HG03521 (cell line): ENCODE measurements around the gene POLH.

Experiments used
- ATAC-seq: cut with Tn5 transposase; IDR thresholded peaks from one replicate; pipeline ENCODE4 v1.9.1; 2021; ENCODE audit warnings: mild to moderate bottlenecking, moderate library complexity; ENCODE audit not compliant: unreplicated experiment

POLH gene

DNA sequence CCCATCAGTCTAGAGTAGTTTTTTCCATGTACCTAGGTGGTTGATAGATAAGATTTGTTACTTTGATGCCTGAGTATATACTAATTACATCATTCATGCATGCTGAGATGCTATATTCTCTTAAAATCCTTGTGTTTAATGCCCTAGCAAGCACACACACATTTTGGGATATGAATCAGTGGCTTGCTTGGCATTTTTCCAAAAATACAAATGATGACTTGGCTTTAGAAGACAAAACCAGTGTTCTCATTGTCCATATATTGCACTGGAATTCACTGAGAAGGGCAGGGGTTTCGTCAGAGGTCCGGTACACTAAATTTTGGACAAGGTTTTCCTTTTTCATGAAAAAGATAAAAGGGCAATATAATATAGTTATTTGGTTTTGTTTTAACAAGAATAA lies 28.2 kb downstream of the POLH start:
- ATAC-seq = no peak

DNA sequence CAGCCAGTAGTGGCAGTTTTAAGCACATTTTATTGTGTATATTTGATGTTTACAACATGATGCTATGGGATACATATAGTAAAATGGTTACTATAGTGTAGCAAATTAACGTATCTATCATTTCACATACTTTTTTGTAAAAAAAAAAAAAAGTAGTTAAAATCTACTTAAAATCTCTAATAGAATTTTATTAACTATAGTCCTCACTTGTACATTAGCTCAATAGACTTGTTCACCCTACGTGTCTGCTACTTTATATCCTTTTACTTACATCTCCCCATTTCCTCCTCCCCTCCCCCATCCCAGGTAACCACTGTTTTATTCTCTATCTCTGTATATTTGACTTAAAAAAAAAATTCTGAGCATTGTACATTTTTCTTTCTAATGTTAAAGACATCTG lies 30.0 kb downstream of the POLH start:
- ATAC-seq = no peak

DNA sequence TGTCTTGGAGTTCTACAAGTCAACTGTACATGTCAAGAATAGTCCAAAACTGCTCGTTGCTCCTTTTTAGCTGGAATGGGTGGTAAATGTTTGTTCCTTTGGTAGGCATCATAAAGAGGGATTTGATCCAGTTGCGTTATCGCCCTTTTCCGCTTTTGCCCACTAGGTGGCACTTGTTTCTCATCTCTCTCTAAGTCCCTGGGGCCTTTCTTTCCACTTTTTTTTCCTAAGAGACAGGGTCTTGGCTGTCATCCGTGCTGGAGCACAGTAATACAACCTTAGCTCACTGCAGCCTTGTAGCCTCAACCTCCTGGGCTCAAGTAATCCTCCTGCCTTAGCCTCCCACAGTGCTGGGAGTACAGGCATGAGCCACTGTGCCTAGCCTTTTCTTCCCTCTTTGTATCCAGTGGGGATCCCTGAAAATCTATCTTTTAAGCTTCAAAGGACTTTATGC lies 32.4 kb downstream of the POLH start:
- no peak for ATAC-seq

DNA sequence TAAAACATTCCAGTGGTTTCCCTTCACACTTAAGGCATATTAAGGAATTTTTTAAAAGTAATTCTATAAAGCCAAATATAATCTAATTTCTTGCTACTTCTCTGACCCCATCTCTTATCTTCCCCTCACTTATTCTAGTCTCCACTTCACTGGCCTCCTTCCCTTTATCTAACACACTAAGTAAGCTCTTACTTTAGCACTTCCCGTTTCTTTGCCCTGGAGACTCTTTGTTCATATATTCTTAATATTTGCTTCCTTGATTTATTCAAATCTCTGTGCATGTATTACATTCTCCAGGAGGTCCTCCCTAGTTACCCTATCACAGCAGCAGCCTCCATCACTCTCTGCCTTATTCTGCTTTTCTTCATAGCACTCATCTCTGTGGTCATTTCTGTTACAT lies 32.8 kb downstream of the POLH start:
- no peak for ATAC-seq

DNA sequence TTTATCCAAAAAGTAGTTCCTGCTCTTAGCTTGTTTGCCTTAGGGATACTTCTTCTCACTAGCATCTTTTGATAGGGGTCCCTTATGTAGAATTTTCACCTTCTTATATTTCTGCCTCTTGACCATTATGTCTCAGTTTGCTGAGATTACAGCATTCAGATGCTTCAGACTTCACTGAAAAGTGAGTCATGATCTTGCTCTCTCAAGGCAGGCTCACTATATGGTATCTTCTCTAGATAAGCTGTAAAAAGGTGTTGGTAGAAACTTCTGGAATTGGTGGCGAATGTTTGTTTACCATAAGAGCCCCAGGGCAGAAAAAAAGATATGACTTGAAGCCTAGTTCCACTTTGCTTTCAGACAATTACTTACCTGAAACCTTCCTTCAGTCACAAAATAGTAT lies 33.4 kb downstream of the POLH start:
- no peak for ATAC-seq

DNA sequence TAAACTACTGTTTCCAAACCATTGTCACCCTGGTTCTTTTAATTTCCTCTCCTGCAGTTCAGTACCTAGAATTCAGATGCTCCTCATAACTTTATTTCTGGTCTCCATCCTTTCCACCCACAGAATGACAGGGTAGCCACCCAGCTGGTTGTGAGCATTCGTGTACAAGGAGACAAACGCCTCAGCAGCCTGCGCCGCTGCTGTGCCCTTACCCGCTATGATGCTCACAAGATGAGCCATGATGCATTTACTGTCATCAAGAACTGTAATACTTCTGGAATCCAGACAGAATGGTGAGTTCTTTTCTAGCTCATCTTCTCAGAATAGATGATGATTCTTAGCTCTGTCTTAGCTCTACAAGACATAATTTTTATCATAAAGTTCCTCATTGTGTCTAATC lies 34.4 kb downstream of the POLH start:
- no peak for ATAC-seq

DNA sequence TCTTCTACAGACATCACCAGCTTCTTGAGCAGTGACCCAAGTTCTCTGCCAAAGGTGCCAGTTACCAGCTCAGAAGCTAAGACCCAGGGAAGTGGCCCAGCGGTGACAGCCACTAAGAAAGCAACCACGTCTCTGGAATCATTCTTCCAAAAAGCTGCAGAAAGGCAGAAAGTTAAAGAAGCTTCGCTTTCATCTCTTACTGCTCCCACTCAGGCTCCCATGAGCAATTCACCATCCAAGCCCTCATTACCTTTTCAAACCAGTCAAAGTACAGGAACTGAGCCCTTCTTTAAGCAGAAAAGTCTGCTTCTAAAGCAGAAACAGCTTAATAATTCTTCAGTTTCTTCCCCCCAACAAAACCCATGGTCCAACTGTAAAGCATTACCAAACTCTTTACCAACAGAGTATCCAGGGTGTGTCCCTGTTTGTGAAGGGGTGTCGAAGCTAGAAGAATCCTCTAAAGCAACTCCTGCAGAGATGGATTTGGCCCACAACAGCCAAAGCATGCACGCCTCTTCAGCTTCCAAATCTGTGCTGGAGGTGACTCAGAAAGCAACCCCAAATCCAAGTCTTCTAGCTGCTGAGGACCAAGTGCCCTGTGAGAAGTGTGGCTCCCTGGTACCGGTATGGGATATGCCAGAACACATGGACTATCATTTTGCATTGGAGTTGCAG lies 37.9 kb downstream of the POLH start:
- ATAC-seq = no peak

DNA sequence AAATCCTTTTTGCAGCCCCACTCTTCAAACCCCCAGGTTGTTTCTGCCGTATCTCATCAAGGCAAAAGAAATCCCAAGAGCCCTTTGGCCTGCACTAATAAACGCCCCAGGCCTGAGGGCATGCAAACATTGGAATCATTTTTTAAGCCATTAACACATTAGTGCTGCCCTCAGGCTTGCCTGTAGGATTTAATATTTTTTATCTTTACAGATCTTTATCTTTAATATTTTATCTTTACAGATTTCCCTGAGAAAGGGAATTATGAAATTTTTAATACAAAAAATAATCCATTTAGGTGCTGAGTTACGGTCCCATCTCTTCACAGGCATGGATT lies 38.4 kb downstream of the POLH start:
- ATAC-seq = no peak

DNA sequence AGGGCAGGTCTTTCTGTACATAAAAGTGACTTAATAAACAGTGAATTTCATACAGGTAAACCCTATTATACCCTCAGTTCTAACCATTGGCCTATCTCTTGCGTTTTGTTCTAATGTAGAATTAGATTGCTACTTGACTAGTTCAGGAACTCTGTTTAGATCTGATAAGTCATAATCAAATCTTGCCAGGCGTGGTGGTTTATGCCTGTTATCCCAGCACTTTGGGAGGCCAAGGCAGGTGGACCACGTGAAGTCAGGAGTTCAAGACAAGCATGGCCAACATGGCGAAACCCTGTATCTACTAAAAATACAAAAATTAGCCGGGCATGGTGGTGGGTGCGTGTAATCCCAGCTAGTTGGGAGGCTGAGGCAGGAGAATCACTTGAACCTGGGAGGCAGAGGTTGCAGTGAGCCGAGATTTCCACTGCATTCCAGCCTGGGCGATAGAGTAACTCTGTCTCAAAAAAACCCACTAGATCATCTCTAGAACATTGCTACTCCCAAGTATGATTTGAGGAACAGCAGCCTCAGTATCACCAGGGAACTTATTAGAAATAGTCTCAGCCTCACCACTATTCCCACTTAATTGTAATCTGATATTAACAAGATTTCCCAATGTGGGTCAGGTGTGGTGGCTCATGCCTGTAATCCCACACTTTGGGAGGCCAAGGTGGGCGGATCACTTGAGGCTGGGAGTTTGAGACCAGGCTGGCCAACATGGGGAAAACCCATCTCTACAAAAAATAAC lies 40.9 kb downstream of the POLH start:
- no peak for ATAC-seq

DNA sequence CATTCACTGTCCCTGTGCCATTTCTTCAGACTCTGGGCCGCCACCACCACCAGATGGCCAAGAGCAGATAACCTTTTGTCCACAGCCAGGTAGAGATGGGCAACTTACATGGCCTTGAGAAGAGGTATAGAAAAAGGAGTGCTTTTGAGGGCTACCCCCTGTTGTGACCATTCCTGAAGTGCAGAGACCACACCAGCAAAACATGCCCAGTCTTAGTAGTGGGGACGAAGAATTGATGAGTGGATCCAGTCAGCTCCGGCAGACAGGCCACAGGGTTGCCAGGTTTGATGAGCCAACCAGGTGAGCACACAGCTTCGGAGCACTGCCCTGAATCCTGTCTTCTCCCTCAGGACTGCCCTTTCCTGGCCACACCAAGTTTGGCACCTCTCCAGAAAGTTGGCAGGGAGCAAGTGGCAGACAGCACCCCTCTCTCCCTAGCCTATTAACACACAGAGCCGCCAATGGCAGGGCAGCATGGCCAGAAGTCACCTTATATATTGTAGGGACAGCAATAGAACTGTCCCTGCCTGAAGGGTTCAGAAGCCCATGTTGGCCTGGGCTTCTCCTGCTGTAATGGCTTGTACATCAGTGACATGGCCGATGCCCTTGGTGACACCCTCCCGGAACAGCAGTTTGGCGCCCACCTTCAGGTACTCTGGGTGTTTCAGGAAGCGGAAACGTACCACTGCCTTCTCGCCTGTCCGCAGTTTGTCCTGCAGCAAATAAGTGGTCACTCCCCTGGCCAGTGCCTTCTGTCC lies 45.3 kb downstream of the POLH start:
- no peak for ATAC-seq

DNA sequence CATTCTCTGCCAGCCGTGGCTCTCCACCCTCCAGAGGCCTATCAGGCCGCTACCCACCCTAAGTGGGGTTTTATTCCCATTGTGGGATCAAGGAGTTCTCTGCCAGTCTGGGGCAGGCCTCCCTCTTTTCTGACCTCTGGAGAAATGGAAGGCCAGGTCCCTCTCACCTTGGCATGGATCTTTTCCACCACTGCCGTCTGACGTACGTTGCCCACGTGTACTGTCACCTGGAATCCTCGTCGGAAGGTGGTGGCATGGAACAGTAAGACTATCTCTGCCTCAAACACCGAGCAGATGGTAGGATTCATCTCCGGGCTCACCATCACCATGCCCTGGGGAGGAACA lies 45.8 kb downstream of the POLH start:
- no peak for ATAC-seq

DNA sequence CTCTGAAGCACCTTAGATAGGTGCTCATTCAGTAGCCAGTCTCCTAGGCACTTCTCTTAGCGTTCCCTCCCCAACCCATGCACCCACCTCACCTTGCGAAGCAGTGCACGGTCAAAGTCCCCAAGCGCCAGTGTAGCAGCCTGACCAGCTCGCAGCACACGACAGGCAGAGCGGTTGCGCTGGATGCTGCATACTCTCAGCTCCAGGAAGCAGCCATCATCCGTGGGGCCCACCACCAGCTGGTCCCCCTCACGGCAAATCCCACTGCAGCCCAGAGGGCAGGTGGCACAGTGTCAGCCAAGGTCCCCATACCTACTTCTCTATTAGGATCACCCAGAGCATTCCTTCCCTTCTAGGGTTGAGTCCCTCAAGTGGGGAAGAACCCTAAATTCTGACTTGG lies 46.6 kb downstream of the POLH start:
- no peak for ATAC-seq

DNA sequence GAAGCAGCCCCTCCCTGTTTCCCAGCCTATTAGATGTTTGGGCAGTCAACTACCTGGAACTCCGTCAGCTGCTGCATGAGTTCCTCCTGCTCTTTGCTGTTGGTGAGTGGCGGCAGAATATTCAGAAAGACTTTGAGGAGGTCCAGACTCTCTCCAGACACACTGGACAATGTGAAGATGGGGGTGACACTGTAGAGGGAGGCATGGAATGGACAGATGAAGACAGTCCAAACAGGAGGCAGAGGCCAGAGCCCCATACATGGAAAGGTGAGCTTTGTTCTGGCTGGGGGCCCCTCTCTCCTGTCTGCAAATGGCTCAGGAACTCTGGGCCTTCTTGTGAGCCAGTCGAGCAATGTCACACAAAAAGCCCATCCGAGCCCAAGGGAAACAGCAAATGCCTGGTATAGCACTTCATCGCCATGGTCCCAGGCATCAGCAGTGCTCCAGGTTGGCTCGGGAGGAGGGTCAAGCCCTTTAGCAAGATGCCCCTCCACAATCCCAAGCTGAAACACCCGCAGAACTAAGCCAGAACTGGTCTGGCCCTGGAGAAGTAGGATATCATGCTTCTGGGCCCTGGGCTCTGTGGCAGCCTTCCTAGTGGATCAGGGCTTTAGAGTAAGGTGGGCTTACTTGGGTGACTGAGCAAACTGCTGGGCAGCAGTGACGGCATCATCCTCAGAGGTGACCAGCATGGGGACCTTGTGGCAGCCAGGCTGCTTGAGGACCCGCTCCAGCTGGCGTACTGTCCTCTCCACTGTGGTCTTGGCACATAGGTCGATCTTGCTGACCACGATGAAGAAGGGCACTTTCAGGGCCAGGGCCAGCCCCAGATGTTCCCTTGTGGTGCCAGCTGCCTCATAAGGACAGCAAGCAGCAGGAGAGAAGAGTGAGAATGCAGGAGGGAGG lies 48.1 kb downstream of the POLH start:
- no peak for ATAC-seq

DNA sequence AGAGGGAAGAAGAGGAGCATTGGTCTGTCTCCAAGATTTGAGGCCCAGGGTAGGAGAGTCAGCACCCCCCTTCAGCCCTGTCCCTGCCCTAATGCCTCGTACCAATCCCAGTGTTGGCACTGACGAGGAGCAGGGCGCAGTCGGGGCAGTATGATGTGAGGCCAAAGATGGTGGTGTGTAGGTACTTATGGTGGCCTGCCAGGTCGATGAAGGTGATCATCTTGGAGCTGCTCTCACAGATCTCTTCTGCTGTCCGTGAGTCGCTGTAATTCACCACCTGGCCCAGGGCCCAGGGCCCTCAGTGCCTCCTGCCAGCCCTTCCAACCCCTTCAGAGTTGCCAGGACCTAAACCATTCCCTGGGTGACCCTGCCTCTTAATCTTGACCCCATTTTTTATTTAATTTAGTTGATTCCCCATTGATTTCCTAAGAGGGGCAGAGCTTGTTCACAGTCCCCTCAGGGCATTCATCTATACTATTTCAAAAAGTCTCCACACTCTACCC lies 48.9 kb downstream of the POLH start:
- ATAC-seq = no peak

DNA sequence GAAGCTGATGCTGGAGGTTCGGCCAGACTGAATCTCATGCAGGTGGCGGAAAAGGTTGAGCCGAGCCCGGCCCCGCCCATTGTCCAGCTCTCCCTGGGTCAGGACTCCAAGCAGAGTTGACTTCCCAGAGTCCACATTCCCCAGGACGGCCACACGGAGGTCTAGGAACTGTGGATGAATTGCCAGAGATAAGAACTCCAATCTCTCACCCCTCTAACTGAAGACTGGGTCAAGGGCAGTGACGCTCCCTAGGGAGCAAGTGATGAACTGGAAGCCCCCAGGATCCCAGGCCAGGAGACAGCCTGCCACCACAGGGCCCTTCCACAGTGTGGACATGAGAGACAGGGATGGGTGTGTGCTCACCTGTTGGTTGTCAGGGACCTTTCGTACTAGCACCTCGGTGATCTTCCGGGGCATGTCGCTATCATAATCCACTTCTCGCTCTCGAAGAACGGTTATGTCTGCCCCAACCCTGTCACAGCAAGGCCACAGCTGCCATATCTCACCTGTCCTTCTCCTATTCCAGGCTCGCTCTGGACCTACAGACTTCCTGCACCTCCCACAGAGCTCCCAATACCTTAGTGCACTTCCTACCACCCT lies 49.5 kb downstream of the POLH start:
- ATAC-seq = no peak

DNA sequence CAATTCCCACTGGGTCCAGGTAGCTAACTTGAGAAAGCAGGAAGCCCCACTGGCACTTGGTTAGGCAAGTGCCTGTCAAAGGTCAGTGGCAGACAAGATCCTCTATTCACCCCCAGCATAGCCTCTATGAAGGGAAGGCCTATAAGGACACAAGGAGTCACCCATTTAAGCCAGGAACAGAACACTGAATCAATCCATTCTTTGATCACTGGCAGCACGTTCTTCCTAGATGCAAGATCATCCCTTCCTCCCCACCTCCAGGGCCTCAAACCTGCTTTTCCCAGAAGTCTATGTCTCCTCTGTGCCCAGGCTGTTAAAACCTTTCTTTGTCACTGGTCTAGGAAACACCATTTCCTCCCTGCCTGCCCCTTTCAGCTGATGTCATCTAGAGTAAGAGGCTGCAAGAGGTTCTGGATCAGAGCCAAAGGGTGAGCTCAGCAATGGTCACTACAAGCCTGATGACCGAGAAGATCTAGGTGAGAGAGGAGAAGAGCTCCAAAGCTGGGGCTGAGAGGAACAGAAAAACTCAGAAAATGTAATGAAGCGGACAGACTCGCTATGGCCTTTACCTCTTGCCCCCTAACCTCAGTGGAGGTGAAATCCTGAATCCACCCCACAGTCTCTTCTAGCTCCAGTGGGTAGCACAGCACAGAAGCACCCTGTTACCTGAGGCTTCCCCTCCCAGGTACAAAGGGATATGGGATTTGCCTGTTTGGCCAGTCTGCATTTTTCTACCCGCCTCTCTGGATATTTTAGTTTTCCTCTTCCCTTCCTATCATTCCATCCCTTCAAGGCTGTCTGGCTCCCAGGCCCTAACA lies 51.2 kb downstream of the POLH start:
- no peak for ATAC-seq

DNA sequence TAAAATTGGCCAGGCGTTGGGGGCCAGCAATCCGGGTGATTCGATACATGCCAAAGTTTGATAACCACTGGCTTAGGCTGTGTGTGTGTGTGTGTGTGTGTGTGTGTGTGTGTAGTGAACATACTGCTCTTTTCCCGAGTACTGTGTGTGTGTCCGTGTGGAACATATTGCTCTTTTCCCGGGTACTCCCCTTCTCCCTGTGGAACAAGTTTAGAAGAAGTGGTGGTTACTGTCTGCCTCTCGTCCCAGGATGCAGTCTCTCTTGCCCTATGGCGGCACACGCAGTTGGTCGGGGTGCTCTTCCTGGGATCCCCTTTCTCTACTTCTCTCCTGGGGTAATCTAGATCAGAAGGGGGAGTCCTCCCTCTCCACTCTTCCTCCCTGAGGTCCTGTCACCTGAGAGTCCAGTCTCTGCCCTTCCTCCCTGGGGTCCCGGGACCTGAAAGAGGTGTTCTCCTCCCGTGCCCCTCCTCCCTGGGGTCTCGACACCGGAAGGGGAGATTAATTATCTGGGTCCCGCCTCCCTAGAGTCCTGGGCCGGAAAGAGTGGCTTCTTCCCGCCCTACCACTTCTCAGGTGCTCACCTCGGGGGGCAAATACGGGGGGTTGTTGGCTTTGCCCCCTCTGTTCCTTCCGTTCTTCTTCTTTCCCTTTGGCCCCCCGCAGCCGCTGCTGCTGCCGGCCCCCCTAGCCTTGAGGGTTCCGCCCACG lies 52.6 kb downstream of the POLH start:
- ATAC-seq = no peak

DNA sequence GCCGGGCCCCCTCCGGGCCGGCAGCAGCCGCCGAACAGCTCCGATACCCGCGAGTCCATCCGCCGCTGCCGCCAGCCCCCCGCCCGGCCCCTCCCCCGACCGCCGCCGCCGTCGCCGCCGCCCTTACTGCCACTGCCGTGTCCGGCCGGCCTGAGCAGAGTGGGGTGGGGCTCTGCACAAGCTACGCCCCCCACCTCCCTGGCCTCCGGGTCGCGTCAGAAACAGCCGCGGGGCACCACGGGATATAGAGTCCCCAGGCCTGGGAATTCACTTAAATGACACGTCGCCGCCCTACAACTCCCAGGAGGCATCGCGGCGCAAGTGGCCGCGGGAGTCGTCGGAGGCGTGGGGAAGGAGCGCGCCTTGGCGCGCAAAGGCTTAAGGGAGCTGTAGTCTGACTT lies 53.1 kb downstream of the POLH start, which contains the start of gene GTPBP2:
Gene GTPBP2 (minus strand): TSS at position 161 of the 401 bp plus-strand sequence. CDS start 102 bp downstream, at position 59.
- ATAC-seq = peak; percentile 79
